Caki2 (cell line): ENCODE measurements around the gene NDC1. TPM values are rescaled to one million over a fixed set of nuclear protein-coding genes. Genes with fewer than 3 reads are reported as not detected.
"Not testable (repeated sequence)": the region's sequence is repeated elsewhere in the genome, so short reads cannot be mapped to it uniquely, and the experiment has no call there.

Source experiments
- DNase-seq: peaks from one replicate; pipeline ENCODE4 v3.0.0-alpha.2; 2015; ENCODE audit warnings: low read depth
- in situ Hi-C: cut with HindIII; loops from 2 replicates; pipeline ENCODE4 v1.10.0; 2016; ENCODE audit warnings: low sequenced_read_pairs, low pct_unique_long_range_greater_than_20kb, mixed read lengths
- total RNA-seq: library from RNA; depleted of rRNA; stranded (reverse); fragments of >200 nt; shearing (Covaris generic); gene quantifications from 2 replicates; pipeline ENCODE4 v1.2.3, GENCODE V29; 2014; ENCODE audit warnings: low replicate concordance

Gene NDC1
- total RNA-seq, 1 experiment from 2014 or later: 43.0 TPM

GRCh38 chr1:53835491-53835890, 2.6 kb downstream of the NDC1 start:
- peak; percentile 7 for DNase-seq
- in situ Hi-C loops: no loop called here

- in situ Hi-C loops: no loop called here
- no peak for DNase-seq
These were observed 3.3 kb downstream of the NDC1 start for GRCh38 chr1:53834776-53835175.

GRCh38 chr1:53833393-53833792, 4.7 kb downstream of the NDC1 start:
- DNase-seq: no peak
- in situ Hi-C loops: no loop called here

- no peak for DNase-seq
- in situ Hi-C loops: no loop called here
These were observed 11.7 kb downstream of the NDC1 start for GRCh38 chr1:53826367-53826766.

- DNase-seq: no peak
- in situ Hi-C loops: no loop called here
These were observed 12.8 kb downstream of the NDC1 start for GRCh38 chr1:53825306-53825705.

- no peak for DNase-seq
- in situ Hi-C loops: no loop called here
These were observed 15.2 kb downstream of the NDC1 start for GRCh38 chr1:53822931-53823330.

GRCh38 chr1:53821380-53821779, 16.7 kb downstream of the NDC1 start:
- no peak for DNase-seq
- in situ Hi-C loops: no loop called here

GRCh38 chr1:53819387-53819786, 18.7 kb downstream of the NDC1 start:
- no peak for DNase-seq
- in situ Hi-C loops: no loop called here

GRCh38 chr1:53816584-53816983, 21.5 kb downstream of the NDC1 start:
- in situ Hi-C loops: not testable (repeated sequence)

GRCh38 chr1:53815484-53815883, 22.6 kb downstream of the NDC1 start:
- DNase-seq, in situ Hi-C loops: not testable (repeated sequence)

More at GRCh38 chr1:53816584-53816983, 21.5 kb downstream of the NDC1 start:
- not testable (repeated sequence) for DNase-seq

- peak; percentile 23 for DNase-seq
- in situ Hi-C loops: no loop called here
These were observed 26.7 kb downstream of the NDC1 start for GRCh38 chr1:53811414-53811851.

GRCh38 chr1:53810497-53810896, 27.6 kb downstream of the NDC1 start:
- in situ Hi-C loops: no loop called here
- DNase-seq: no peak

- in situ Hi-C loops: no loop called here
- no peak for DNase-seq
These were observed 28.1 kb downstream of the NDC1 start for GRCh38 chr1:53810007-53810406.

- no peak for DNase-seq
- in situ Hi-C loops: no loop called here
These were observed 30.2 kb downstream of the NDC1 start for GRCh38 chr1:53807916-53808315.

- DNase-seq: no peak
- in situ Hi-C loops: no loop called here
These were observed 33.1 kb downstream of the NDC1 start for GRCh38 chr1:53804791-53805505.

- DNase-seq: no peak
- in situ Hi-C loops: no loop called here
These were observed 33.9 kb downstream of the NDC1 start for GRCh38 chr1:53804181-53804580.

GRCh38 chr1:53800621-53801020, 37.5 kb downstream of the NDC1 start:
- no peak for DNase-seq
- in situ Hi-C loops: no loop called here

- in situ Hi-C loops: no loop called here
- no peak for DNase-seq
These were observed 39.0 kb downstream of the NDC1 start for GRCh38 chr1:53799141-53799540.

- no peak for DNase-seq
- in situ Hi-C loops: no loop called here
These were observed 45.3 kb downstream of the NDC1 start for GRCh38 chr1:53792806-53793205.

- DNase-seq: no peak
- in situ Hi-C loops: no loop called here
These were observed 50.4 kb downstream of the NDC1 start for GRCh38 chr1:53787655-53788054.
